Neural cell (in vitro differentiated cells): ENCODE results near the gene NME7. TPM values are rescaled to one million over a fixed set of nuclear protein-coding genes. Genes with fewer than 3 reads are reported as not detected.

Experiments used
- H2AFZ ChIP-seq: fragments of 200-600, 300-800 bp; sonication (generic), shearing (Covaris generic); 2 replicates; pipeline ENCODE4 v1.6.0; 2014; ENCODE audit warnings: low read depth, mild to moderate bottlenecking, antibody characterized with exemption, low read length, moderate library complexity
- H3F3A ChIP-seq: fragments of 200-600 bp; shearing (Covaris generic); 2 replicates; pipeline ENCODE4 v1.6.1; 2016; ENCODE audit warnings: mild to moderate bottlenecking, moderate library complexity, mixed read lengths, antibody characterized with exemption, low read length; ENCODE audit not compliant: insufficient read depth, poor library complexity, severe bottlenecking
- H3K27ac ChIP-seq: fragments of 200-600, 300-800 bp; sonication (generic), shearing (Covaris generic); 2 replicates; pipeline ENCODE4 v1.5.1; 2014; ENCODE audit warnings: mild to moderate bottlenecking, low read length, moderate library complexity
- H3K27me3 ChIP-seq: fragments of 300-800, 200-600 bp; sonication (generic), shearing (Covaris generic); 2 replicates; pipeline ENCODE4 v1.6.0; 2014; ENCODE audit warnings: mild to moderate bottlenecking, low read depth, low read length, moderate library complexity; ENCODE audit not compliant: insufficient read depth
- H3K36me3 ChIP-seq: fragments of 300-800, 200-600 bp; sonication (generic), shearing (Covaris generic); 2 replicates; pipeline ENCODE4 v1.5.1; 2014; ENCODE audit warnings: mild to moderate bottlenecking, antibody characterized with exemption, low read length, moderate library complexity; ENCODE audit not compliant: insufficient read depth
- H3K4me2 ChIP-seq: fragments of 300-800, 200-600 bp; sonication (generic), shearing (Covaris generic); 2 replicates; pipeline ENCODE4 v1.6.0; 2014; ENCODE audit warnings: mild to moderate bottlenecking, low read length
- H3K4me3 ChIP-seq: fragments of 300-800, 200-600 bp; sonication (generic), shearing (Covaris generic); 2 replicates; pipeline ENCODE4 v1.5.1; 2014; ENCODE audit warnings: mild to moderate bottlenecking, low read length, moderate library complexity
- H3K79me2 ChIP-seq: fragments of 200-600 bp; shearing (Covaris generic); replicated peaks from 2 replicates; pipeline ENCODE4 v1.6.0; 2014; ENCODE audit warnings: mild to moderate bottlenecking, low read length, moderate library complexity; ENCODE audit not compliant: insufficient read depth
- H3K9ac ChIP-seq: fragments of 300-800, 200-600 bp; sonication (generic), shearing (Covaris generic); 2 replicates; pipeline ENCODE4 v1.6.1; 2016; ENCODE audit warnings: mild to moderate bottlenecking, low read length, mixed read lengths
- H3K9me2 ChIP-seq: fragments of 200-600 bp; shearing (Covaris generic); 2 replicates; pipeline ENCODE4 v1.6.1; 2016; ENCODE audit warnings: mild to moderate bottlenecking, low read length, mixed read lengths; ENCODE audit not compliant: insufficient read depth
- H3K9me3 ChIP-seq: fragments of 200-600, 300-800 bp; sonication (generic), shearing (Covaris generic); 2 replicates; pipeline ENCODE4 v1.6.1; 2016; ENCODE audit warnings: mild to moderate bottlenecking, mixed run types, low read length, moderate library complexity, mixed read lengths
- H4K20me1 ChIP-seq: fragments of 200-600 bp; shearing (Covaris generic); 2 replicates; pipeline ENCODE4 v1.6.1; 2016; ENCODE audit warnings: mild to moderate bottlenecking, mixed run types; ENCODE audit not compliant: insufficient read depth
- CTCF ChIP-seq: fragments of 450-650 bp; IDR thresholded peaks from 2 replicates; pipeline ENCODE4 v1.5.1; 2014; ENCODE audit warnings: antibody characterized with exemption, mild to moderate bottlenecking, moderate library complexity; ENCODE audit not compliant: poor library complexity, severe bottlenecking
- EP300 ChIP-seq: fragments of 450-650 bp; conservative IDR thresholded peaks from 2 replicates; pipeline ENCODE4 v1.6.1; 2014; ENCODE audit warnings: antibody characterized with exemption, mild to moderate bottlenecking, moderate library complexity; ENCODE audit not compliant: poor library complexity, severe bottlenecking
- EZH2 ChIP-seq: fragments of 200-600, 300-800 bp; shearing (Covaris generic), sonication (generic); IDR thresholded peaks from 2 replicates; pipeline ENCODE4 v1.6.1; 2014; ENCODE audit warnings: antibody characterized with exemption, low read length, borderline replicate concordance, mild to moderate bottlenecking; ENCODE audit not compliant: insufficient read depth, poor library complexity, severe bottlenecking
- MXI1 ChIP-seq: fragments of 450-650 bp; conservative IDR thresholded peaks from 2 replicates; pipeline ENCODE4 v1.6.1; 2014; ENCODE audit warnings: antibody characterized with exemption, mild to moderate bottlenecking; ENCODE audit not compliant: poor library complexity, severe bottlenecking
- POLR2AphosphoS5 ChIP-seq: IDR thresholded peaks from 2 replicates; pipeline ENCODE4 v1.6.1; 2012
- RAD21 ChIP-seq: fragments of 450-650 bp; conservative IDR thresholded peaks from 2 replicates; pipeline ENCODE4 v1.6.1; 2014; ENCODE audit warnings: antibody characterized with exemption, mild to moderate bottlenecking, moderate library complexity
- SMC3 ChIP-seq: fragments of 450-650 bp; conservative IDR thresholded peaks from 2 replicates; pipeline ENCODE4 v1.6.1; 2014; ENCODE audit warnings: antibody characterized with exemption, mild to moderate bottlenecking, moderate library complexity; ENCODE audit not compliant: poor library complexity
- TAF1 ChIP-seq: IDR thresholded peaks from 2 replicates; pipeline ENCODE4 v1.6.1; 2012; ENCODE audit warnings: low read depth
- polyA plus RNA-seq: library from polyadenylated mRNA; depleted of rRNA; stranded (reverse); fragments of >200 nt; gene quantifications from 2 replicates; pipeline ENCODE4 v1.2.3, GENCODE V29; 2014
- TF ChIP-seq, protein P1 (sequence below): IDR thresholded peaks from 2 replicates; pipeline ENCODE4 v1.6.1; 2012; ENCODE audit warnings: borderline replicate concordance

NME7 gene
- polyA plus RNA-seq, 1 donor from 2014 or later = 42.4 TPM

DNA sequence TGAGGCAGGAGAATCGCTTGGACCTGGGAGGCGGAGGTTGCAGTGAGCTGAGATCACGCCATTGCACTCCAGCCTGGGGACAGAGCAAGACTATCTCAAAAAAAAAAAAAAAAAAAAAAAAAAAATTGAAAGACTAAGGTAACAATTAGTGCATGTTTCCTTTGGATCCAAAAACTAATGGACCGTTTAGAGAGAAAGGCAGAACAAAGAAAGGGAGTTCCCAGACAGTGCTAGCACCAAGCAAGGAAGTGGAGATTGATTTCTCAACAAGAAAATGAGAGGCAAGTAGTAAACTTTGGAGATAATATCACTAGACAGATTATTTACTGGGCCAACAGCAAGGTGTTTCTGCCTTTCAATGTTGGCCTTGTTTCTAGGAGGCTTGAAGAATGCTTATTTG lies 236.9 kb downstream of the NME7 start:
- no peak overlapping the region for H3K4me3 ChIP-seq
- peaks cover 21% of the 10 kb centered on the region for H3K36me3 ChIP-seq
- H3K4me2 ChIP-seq = no peak overlapping the region
- H3K27me3 ChIP-seq = no peaks in the 10 kb centered on the region
- no peak for TF ChIP-seq RAD21
- TF ChIP-seq POLR2AphosphoS5 = no peak
- no peak for TF ChIP-seq EZH2
- H3K9me3 ChIP-seq = no peaks in the 10 kb centered on the region
- no peak overlapping the region for H3K27ac ChIP-seq
- no peak overlapping the region for H2AFZ ChIP-seq
- H3F3A ChIP-seq = no peaks in the 10 kb centered on the region
- H3K9ac ChIP-seq = no peak overlapping the region
- H4K20me1 ChIP-seq = no peaks in the 10 kb centered on the region
- H3K9me2 ChIP-seq = no peaks in the 10 kb centered on the region
- H3K79me2 ChIP-seq = no peaks in the 10 kb centered on the region

GRCh38 chr1:169129109-169129784 lies 238.3 kb downstream of the NME7 start:
- no peaks in the 10 kb centered on the region for H3K9me2 ChIP-seq
- H3K79me2 ChIP-seq = no peaks in the 10 kb centered on the region
- H3F3A ChIP-seq = no peaks in the 10 kb centered on the region
- no peaks in the 10 kb centered on the region for H3K27me3 ChIP-seq
- TF ChIP-seq, protein P1, sequence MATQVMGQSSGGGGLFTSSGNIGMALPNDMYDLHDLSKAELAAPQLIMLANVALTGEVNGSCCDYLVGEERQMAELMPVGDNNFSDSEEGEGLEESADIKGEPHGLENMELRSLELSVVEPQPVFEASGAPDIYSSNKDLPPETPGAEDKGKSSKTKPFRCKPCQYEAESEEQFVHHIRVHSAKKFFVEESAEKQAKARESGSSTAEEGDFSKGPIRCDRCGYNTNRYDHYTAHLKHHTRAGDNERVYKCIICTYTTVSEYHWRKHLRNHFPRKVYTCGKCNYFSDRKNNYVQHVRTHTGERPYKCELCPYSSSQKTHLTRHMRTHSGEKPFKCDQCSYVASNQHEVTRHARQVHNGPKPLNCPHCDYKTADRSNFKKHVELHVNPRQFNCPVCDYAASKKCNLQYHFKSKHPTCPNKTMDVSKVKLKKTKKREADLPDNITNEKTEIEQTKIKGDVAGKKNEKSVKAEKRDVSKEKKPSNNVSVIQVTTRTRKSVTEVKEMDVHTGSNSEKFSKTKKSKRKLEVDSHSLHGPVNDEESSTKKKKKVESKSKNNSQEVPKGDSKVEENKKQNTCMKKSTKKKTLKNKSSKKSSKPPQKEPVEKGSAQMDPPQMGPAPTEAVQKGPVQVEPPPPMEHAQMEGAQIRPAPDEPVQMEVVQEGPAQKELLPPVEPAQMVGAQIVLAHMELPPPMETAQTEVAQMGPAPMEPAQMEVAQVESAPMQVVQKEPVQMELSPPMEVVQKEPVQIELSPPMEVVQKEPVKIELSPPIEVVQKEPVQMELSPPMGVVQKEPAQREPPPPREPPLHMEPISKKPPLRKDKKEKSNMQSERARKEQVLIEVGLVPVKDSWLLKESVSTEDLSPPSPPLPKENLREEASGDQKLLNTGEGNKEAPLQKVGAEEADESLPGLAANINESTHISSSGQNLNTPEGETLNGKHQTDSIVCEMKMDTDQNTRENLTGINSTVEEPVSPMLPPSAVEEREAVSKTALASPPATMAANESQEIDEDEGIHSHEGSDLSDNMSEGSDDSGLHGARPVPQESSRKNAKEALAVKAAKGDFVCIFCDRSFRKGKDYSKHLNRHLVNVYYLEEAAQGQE = no peak
- TF ChIP-seq CTCF (no peak), TAF1 (no peak)
- no peak overlapping the region for H3K4me3 ChIP-seq
- peaks cover 21% of the 10 kb centered on the region for H3K36me3 ChIP-seq
- no peak overlapping the region for H3K4me2 ChIP-seq
- no peaks in the 10 kb centered on the region for H4K20me1 ChIP-seq
- no peaks in the 10 kb centered on the region for H3K9me3 ChIP-seq
- H3K9ac ChIP-seq = no peak overlapping the region
- H2AFZ ChIP-seq = no peak overlapping the region
- no peak overlapping the region for H3K27ac ChIP-seq

- no peaks in the 10 kb centered on the region for H3K9me3 ChIP-seq
- TF ChIP-seq POLR2AphosphoS5 (no peak), TAF1 (no peak), EZH2 (no peak), MXI1 (no peak), EP300 (no peak), SMC3 (no peak), RAD21 (no peak), CTCF (no peak)
- TF ChIP-seq, protein P1 = no peak
- peaks cover 21% of the 10 kb centered on the region for H3K36me3 ChIP-seq
- H3K4me2 ChIP-seq = no peak overlapping the region
- no peak overlapping the region for H3K9ac ChIP-seq
- no peaks in the 10 kb centered on the region for H3K79me2 ChIP-seq
- H3K27ac ChIP-seq = no peak overlapping the region
- H4K20me1 ChIP-seq = no peaks in the 10 kb centered on the region
- no peaks in the 10 kb centered on the region for H3F3A ChIP-seq
- H3K4me3 ChIP-seq = no peak overlapping the region
- no peak overlapping the region for H2AFZ ChIP-seq
- H3K27me3 ChIP-seq = no peaks in the 10 kb centered on the region
- H3K9me2 ChIP-seq = no peaks in the 10 kb centered on the region
Measured at GRCh38 chr1:169128562-169128961, 239.0 kb downstream of the NME7 start.
